ENCODE data around the gene BRINP1. TPM values are rescaled to one million over a fixed set of nuclear protein-coding genes. Genes with fewer than 3 reads are reported as not detected.
"Not testable (repeated sequence)": the region's sequence is repeated elsewhere in the genome, so short reads cannot be mapped to it uniquely, and the experiment has no call there.

Gene BRINP1
- total RNA-seq, 2 experiments from 2014 or later: not detected

DNA sequence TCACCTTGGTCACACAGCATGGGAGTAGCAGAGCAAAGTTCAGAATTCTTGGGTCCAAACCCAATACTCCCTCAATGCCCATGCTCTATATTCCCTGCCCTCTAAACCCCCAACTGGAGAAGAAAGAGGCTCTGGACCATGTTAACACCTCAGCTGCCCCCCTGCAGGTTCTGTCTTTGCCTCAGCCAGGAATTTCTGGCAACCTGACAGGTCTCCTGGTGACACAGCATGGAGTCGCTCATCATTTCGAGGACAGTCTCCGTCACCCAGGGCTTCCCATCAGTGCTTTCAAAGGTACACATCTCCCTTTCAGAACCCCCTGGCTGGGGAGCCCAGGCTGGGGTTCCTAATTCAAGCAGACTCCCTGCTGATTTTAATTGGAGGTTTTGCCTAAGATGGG, 189.5 kb downstream of the BRINP1 start:
- Mint-ChIP-seq H3K4me3 (no peak overlapping the region), H3K27ac (no peak overlapping the region), H3K4me1 (ENCODE audit: low read depth) (no peaks in the 10 kb centered on the region), H3K27me3 (no peaks in the 10 kb centered on the region), H3K36me3 (ENCODE audit: low read depth) (no peaks in the 10 kb centered on the region), H3K9me3 (peaks cover 8% of the 10 kb centered on the region)
- Histone ChIP-seq H3K27me3 (ENCODE audit: control insufficient read depth in 1 of 2, insufficient read depth in 2 of 2, low read length in 2 of 2) (no peaks in the 10 kb centered on the region), H3K27ac (ENCODE audit: low read depth in 1 of 2, low read length in 2 of 2) (no peak overlapping the region), H3K4me3 (ENCODE audit: low read length) (no peak overlapping the region), H3K36me3 (ENCODE audit: insufficient read depth, low read length) (no peaks in the 10 kb centered on the region), H3K9me3 (ENCODE audit: control insufficient read depth in 1 of 2, insufficient read depth in 1 of 2, low read length in 2 of 2) (no peaks in the 10 kb centered on the region), H3K4me1 (ENCODE audit: insufficient read depth, low read length) (no peaks in the 10 kb centered on the region)
- ATAC-seq (ENCODE audit: poor library complexity) (no peak), DNase-seq (no peak)
- intact Hi-C loops (cut with DNase I, micrococcal nuclease): no loop called here
- CTCF ChIA-PET: no interaction called here
- POLR2A ChIA-PET: no interaction called here
- TF ChIP-seq CTCF (IDR thresholded peaks at IDR 0.05): no peak

- ATAC-seq (ENCODE audit: poor library complexity) (no peak), DNase-seq (no peak)
- Histone ChIP-seq H3K9me3 (ENCODE audit: control insufficient read depth in 1 of 2, insufficient read depth in 1 of 2, low read length in 2 of 2) (no peaks in the 10 kb centered on the region), H3K36me3 (ENCODE audit: insufficient read depth, low read length) (no peaks in the 10 kb centered on the region), H3K4me3 (ENCODE audit: low read length) (no peak overlapping the region), H3K27ac (ENCODE audit: low read depth in 1 of 2, low read length in 2 of 2) (no peak overlapping the region), H3K27me3 (ENCODE audit: control insufficient read depth in 1 of 2, insufficient read depth in 2 of 2, low read length in 2 of 2) (no peaks in the 10 kb centered on the region), H3K4me1 (ENCODE audit: insufficient read depth, low read length) (no peaks in the 10 kb centered on the region)
- Mint-ChIP-seq H3K27me3 (no peaks in the 10 kb centered on the region), H3K36me3 (ENCODE audit: low read depth) (no peaks in the 10 kb centered on the region), H3K4me3 (no peak overlapping the region), H3K27ac (no peak overlapping the region), H3K9me3 (peaks cover 8% of the 10 kb centered on the region), H3K4me1 (ENCODE audit: low read depth) (no peaks in the 10 kb centered on the region)
- ChIA-PET CTCF (no interaction called here), POLR2A (no interaction called here)
- TF ChIP-seq CTCF (IDR thresholded peaks at IDR 0.05): no peak
- intact Hi-C loops (cut with DNase I, micrococcal nuclease): no loop called here
Observed at GRCh38 chr9:119177196-119177595, 192.0 kb downstream of the BRINP1 start.

DNA sequence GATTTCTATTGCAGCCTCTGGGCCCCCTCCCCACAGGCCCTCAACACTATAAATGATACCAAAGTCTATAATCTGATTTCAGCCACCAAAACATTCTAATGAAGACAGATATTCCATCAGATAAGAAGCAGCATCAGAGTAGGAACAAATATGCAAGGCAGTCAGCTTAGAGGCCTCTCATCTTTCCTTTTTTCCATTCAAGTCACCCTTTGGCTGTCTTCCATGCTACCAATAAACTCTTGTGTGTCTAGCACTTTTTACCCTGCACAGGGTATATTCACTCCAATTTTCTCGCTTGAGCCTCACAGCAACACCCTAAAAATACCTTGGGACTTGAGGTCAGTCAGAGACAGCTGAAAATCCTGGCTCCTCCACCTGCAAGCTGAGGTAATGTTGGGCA, 193.7 kb downstream of the BRINP1 start:
- Mint-ChIP-seq H3K36me3 (ENCODE audit: low read depth) (no peaks in the 10 kb centered on the region), H3K27me3 (no peaks in the 10 kb centered on the region), H3K4me1 (ENCODE audit: low read depth) (no peaks in the 10 kb centered on the region), H3K9me3 (peaks cover 6% of the 10 kb centered on the region), H3K4me3 (no peak overlapping the region), H3K27ac (no peak overlapping the region)
- H3K4me1 ChIP-seq (ENCODE audit: insufficient read depth, low read length): no peaks in the 10 kb centered on the region
- POLR2A ChIA-PET: no interaction called here
- intact Hi-C loops (cut with DNase I, micrococcal nuclease): no loop called here
- H3K36me3 ChIP-seq (ENCODE audit: insufficient read depth, low read length): no peaks in the 10 kb centered on the region
- no peak for DNase-seq
- TF ChIP-seq CTCF (IDR thresholded peaks at IDR 0.05): no peak
- ATAC-seq (ENCODE audit: poor library complexity): no peak
- no peak overlapping the region for H3K4me3 ChIP-seq (ENCODE audit: low read length)
- no peaks in the 10 kb centered on the region for H3K9me3 ChIP-seq (ENCODE audit: control insufficient read depth in 1 of 2, insufficient read depth in 1 of 2, low read length in 2 of 2)
- no peak overlapping the region for H3K27ac ChIP-seq (ENCODE audit: low read depth in 1 of 2, low read length in 2 of 2)
- CTCF ChIA-PET: no interaction called here
- no peaks in the 10 kb centered on the region for H3K27me3 ChIP-seq (ENCODE audit: control insufficient read depth in 1 of 2, insufficient read depth in 2 of 2, low read length in 2 of 2)

GRCh38 chr9:119169222-119169621, 200.0 kb downstream of the BRINP1 start:
- ATAC-seq (ENCODE audit: poor library complexity); POLR2A ChIA-PET; H3K4me3 ChIP-seq (ENCODE audit: low read length); DNase-seq; H3K9me3 Mint-ChIP-seq; intact Hi-C loops (cut with DNase I, micrococcal nuclease); H3K36me3 ChIP-seq (ENCODE audit: insufficient read depth, low read length); H3K4me1 Mint-ChIP-seq (ENCODE audit: low read depth); CTCF ChIA-PET; H3K4me1 ChIP-seq (ENCODE audit: insufficient read depth, low read length); H3K27ac Mint-ChIP-seq; H3K27me3 Mint-ChIP-seq; H3K36me3 Mint-ChIP-seq (ENCODE audit: low read depth); H3K27ac ChIP-seq (ENCODE audit: low read depth in 1 of 2, low read length in 2 of 2); H3K4me3 Mint-ChIP-seq; H3K27me3 ChIP-seq (ENCODE audit: control insufficient read depth in 1 of 2, insufficient read depth in 2 of 2, low read length in 2 of 2): not testable (repeated sequence)
- peaks cover 4 to 17% of the 10 kb centered on the region in 2 experiments for H3K9me3 ChIP-seq (ENCODE audit: control insufficient read depth in 1 of 2, insufficient read depth in 1 of 2, low read length in 2 of 2)

All from CD4-positive, alpha-beta T cell (primary cell).